Liver (tissue), 9 donors: Measurements from ENCODE around the gene PCSK1N. TPM values are rescaled to one million over a fixed set of nuclear protein-coding genes. Genes with fewer than 3 reads are reported as not detected.

Source experiments
- DNase-seq: peaks from one replicate; pipeline ENCODE4 v3.0.0-alpha.2; 2017; ENCODE audit warnings: low spot score
- H3K27ac ChIP-seq, 2 donors: one replicate each; pipeline ENCODE4 v1.7.0; 2013; ENCODE audit warnings: inconsistent platforms in 2 of 2, low read length in 2 of 2, control low read depth in 1 of 2, low read depth in 1 of 2, mild to moderate bottlenecking in 1 of 2
- H3K27me3 ChIP-seq, 4 donors: one replicate each; pipeline versions ENCODE4 v1.6.1 to v1.7.0; 2013; ENCODE audit warnings: low read length in 3 of 4, inconsistent platforms in 1 of 4, mild to moderate bottlenecking in 1 of 4, moderate library complexity in 1 of 4; ENCODE audit not compliant: control insufficient read depth in 4 of 4, insufficient read depth in 4 of 4
- H3K36me3 ChIP-seq, 4 donors: one replicate each; pipeline versions ENCODE4 v1.6.1 to v1.7.0; 2013; ENCODE audit warnings: low read length in 3 of 4, mild to moderate bottlenecking in 3 of 4, low read depth in 1 of 4, moderate library complexity in 1 of 4; ENCODE audit not compliant: control insufficient read depth in 4 of 4, insufficient read depth in 3 of 4
- H3K4me1 ChIP-seq, 4 donors: one replicate each; pipeline versions ENCODE4 v1.6.1 to v1.7.0; 2013; ENCODE audit warnings: low read length in 3 of 4, mild to moderate bottlenecking in 3 of 4, moderate library complexity in 1 of 4; ENCODE audit not compliant: control insufficient read depth in 4 of 4, insufficient read depth in 4 of 4
- H3K4me3 ChIP-seq, 3 donors: one replicate each; pipeline versions ENCODE4 v1.6.1 to v1.7.0; 2013; ENCODE audit warnings: low read length in 3 of 3, control low read depth in 1 of 3, low read depth in 1 of 3, mild to moderate bottlenecking in 1 of 3
- H3K9ac ChIP-seq, 2 donors: one replicate each; pipeline ENCODE4 v1.7.0; 2013; ENCODE audit warnings: low read length in 2 of 2, mild to moderate bottlenecking in 2 of 2, moderate library complexity in 2 of 2, control low read depth in 1 of 2, low read depth in 1 of 2
- H3K9me3 ChIP-seq, 4 donors: one replicate each; pipeline versions ENCODE4 v1.6.1 to v1.7.0; 2013; ENCODE audit warnings: low read length in 3 of 4; ENCODE audit not compliant: control insufficient read depth in 4 of 4
- ATF3 ChIP-seq: IDR thresholded peaks from 2 replicates; pipeline ENCODE4 v1.6.1; 2016; ENCODE audit warnings: antibody characterized with exemption
- EGR1 ChIP-seq, 2 donors: IDR thresholded peaks; 2 replicates each; pipeline ENCODE4 v1.6.1; 2016 to 2018; ENCODE audit warnings: antibody characterized with exemption in 2 of 2, low read depth in 2 of 2
- FOXA2 ChIP-seq: IDR thresholded peaks from 2 replicates; pipeline ENCODE4 v1.6.1; 2016; ENCODE audit warnings: antibody characterized with exemption
- GABPA ChIP-seq, 2 donors: IDR thresholded peaks in 1 of 2; conservative IDR thresholded peaks in 1 of 2; 2 replicates each; pipeline ENCODE4 v1.6.1; 2016; ENCODE audit warnings: antibody characterized with exemption in 2 of 2, mild to moderate bottlenecking in 1 of 2, moderate library complexity in 1 of 2
- HNF4A ChIP-seq, 2 donors: conservative IDR thresholded peaks; 2 replicates each; pipeline ENCODE4 v1.6.1; 2016; ENCODE audit warnings: antibody characterized with exemption in 2 of 2, mild to moderate bottlenecking in 2 of 2
- HNF4G ChIP-seq: IDR thresholded peaks from 2 replicates; pipeline ENCODE4 v1.6.1; 2016; ENCODE audit warnings: antibody characterized with exemption
- JUND ChIP-seq, 2 donors: IDR thresholded peaks; 2 replicates each; pipeline ENCODE4 v1.6.1; 2016; ENCODE audit warnings: antibody characterized with exemption in 2 of 2
- MAX ChIP-seq: IDR thresholded peaks from 2 replicates; pipeline ENCODE4 v1.6.1; 2016; ENCODE audit warnings: antibody characterized with exemption
- NR2F2 ChIP-seq: IDR thresholded peaks from 2 replicates; pipeline ENCODE4 v1.6.1; 2016; ENCODE audit warnings: antibody characterized with exemption
- RAD21 ChIP-seq, 2 donors: IDR thresholded peaks; 2 replicates each; pipeline ENCODE4 v1.6.1; 2016; ENCODE audit warnings: antibody characterized with exemption in 2 of 2, mild to moderate bottlenecking in 2 of 2
- RXRA ChIP-seq, 2 donors: IDR thresholded peaks; 2 replicates each; pipeline ENCODE4 v1.6.1; 2017 to 2018; ENCODE audit warnings: antibody characterized with exemption in 2 of 2, mild to moderate bottlenecking in 1 of 2
- SP1 ChIP-seq: IDR thresholded peaks from 2 replicates; pipeline ENCODE4 v1.6.1; 2018; ENCODE audit warnings: antibody characterized with exemption, mild to moderate bottlenecking
- TAF1 ChIP-seq: conservative IDR thresholded peaks from 2 replicates; pipeline ENCODE4 v1.6.1; 2016; ENCODE audit warnings: antibody characterized with exemption, mild to moderate bottlenecking
- YY1 ChIP-seq: IDR thresholded peaks from 2 replicates; pipeline ENCODE4 v1.6.1; 2016; ENCODE audit warnings: antibody characterized with exemption, mild to moderate bottlenecking
- ZBTB33 ChIP-seq: IDR thresholded peaks from 2 replicates; pipeline ENCODE4 v1.6.1; 2016; ENCODE audit warnings: antibody characterized with exemption
- WGBS: extraction: QIAGEN DNeasy Blood & Tissue Kit; methylation state at CpG from one replicate; pipeline ENCODE4 v1.1.7; 2013; 5-methylcytosine and 5-hydroxymethylcytosine counted together
- polyA plus RNA-seq, 2 donors: library from polyadenylated mRNA; stranded (reverse) in 1 of 2; unstranded in 1 of 2; fragments of 200-250 nt in 1 of 2; fragments of >200 nt in 1 of 2; fragmentation: Nextera tagmentation in 1 of 2; extraction: Ambion mirVana in 1 of 2; gene quantifications; one replicate each; pipeline versions ENCODE4 v1.2.1 to v1.2.3, GENCODE V29; 2013 to 2015
- total RNA-seq, 2 donors: library from RNA; depleted of rRNA; stranded (reverse); fragments of >200 nt; gene quantifications; one replicate each; pipeline ENCODE4 v1.2.3, GENCODE V29; 2014
- TF ChIP-seq, protein P1 (sequence below): fragments of 150-350 bp; IDR thresholded peaks from 2 replicates; pipeline ENCODE4 v1.5.1; 2017; ENCODE audit warnings: improper control_type of control experiment, low read depth, low read length; ENCODE audit not compliant: missing input control
- TF ChIP-seq, protein P2 (sequence below): IDR thresholded peaks from 2 replicates; pipeline ENCODE4 v1.6.1; 2016; ENCODE audit warnings: antibody characterized with exemption, mild to moderate bottlenecking
- donor health status: healthy.
- donor health status: healthy.
- donor health status: healthy.
- donor health status: healthy.
- donor health status: healthy.

Gene PCSK1N
- total and polyA plus RNA-seq, 4 donors = 0.05 to 5.4 (median 0.92) TPM

GRCh38 chrX:48831136-48831908 lies 4.1 kb downstream of the PCSK1N start (continued):
- TF ChIP-seq ZBTB33 (no peak), YY1 (no peak), SP1 (no peak)

DNA sequence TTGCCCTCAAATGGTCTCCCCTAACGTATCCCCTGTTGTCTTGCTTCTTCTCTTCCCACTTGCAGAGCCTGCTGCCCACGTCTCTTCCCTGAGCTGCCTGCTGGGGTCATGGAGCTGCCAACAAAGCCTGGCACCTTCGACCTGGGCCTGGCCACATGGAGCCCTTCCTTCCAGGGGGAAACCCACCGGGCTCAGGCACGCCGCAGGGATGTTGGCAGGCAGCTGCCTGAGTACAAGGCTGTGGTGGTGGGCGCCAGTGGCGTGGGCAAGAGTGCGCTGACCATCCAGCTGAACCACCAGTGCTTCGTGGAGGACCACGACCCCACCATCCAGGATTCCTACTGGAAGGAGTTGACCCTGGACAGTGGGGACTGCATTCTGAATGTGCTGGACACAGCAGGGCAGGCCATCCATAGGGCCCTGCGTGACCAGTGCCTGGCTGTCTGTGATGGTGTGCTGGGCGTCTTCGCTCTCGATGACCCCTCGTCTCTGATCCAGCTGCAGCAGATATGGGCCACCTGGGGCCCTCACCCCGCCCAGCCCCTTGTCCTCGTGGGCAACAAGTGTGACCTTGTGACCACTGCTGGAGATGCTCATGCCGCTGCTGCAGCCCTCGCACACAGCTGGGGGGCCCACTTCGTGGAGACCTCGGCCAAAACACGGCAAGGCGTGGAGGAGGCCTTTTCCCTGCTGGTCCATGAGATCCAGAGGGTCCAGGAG lies 6.2 kb downstream of the PCSK1N start:
- H3K4me3 ChIP-seq = no peak overlapping the region
- H3K27me3 ChIP-seq = no peaks in the 10 kb centered on the region

More for the DNA sequence above, 6.2 kb downstream of the PCSK1N start:
- 93% methylated on average over 24 of the region's 24 CpGs for WGBS
- H3K9ac ChIP-seq = no peak overlapping the region
- H3K27ac ChIP-seq = no peak overlapping the region
- DNase-seq = no peak
- TF ChIP-seq, protein P1, sequence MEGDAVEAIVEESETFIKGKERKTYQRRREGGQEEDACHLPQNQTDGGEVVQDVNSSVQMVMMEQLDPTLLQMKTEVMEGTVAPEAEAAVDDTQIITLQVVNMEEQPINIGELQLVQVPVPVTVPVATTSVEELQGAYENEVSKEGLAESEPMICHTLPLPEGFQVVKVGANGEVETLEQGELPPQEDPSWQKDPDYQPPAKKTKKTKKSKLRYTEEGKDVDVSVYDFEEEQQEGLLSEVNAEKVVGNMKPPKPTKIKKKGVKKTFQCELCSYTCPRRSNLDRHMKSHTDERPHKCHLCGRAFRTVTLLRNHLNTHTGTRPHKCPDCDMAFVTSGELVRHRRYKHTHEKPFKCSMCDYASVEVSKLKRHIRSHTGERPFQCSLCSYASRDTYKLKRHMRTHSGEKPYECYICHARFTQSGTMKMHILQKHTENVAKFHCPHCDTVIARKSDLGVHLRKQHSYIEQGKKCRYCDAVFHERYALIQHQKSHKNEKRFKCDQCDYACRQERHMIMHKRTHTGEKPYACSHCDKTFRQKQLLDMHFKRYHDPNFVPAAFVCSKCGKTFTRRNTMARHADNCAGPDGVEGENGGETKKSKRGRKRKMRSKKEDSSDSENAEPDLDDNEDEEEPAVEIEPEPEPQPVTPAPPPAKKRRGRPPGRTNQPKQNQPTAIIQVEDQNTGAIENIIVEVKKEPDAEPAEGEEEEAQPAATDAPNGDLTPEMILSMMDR = no peak
- no peak for TF ChIP-seq ZBTB33
- TF ChIP-seq, protein P2, sequence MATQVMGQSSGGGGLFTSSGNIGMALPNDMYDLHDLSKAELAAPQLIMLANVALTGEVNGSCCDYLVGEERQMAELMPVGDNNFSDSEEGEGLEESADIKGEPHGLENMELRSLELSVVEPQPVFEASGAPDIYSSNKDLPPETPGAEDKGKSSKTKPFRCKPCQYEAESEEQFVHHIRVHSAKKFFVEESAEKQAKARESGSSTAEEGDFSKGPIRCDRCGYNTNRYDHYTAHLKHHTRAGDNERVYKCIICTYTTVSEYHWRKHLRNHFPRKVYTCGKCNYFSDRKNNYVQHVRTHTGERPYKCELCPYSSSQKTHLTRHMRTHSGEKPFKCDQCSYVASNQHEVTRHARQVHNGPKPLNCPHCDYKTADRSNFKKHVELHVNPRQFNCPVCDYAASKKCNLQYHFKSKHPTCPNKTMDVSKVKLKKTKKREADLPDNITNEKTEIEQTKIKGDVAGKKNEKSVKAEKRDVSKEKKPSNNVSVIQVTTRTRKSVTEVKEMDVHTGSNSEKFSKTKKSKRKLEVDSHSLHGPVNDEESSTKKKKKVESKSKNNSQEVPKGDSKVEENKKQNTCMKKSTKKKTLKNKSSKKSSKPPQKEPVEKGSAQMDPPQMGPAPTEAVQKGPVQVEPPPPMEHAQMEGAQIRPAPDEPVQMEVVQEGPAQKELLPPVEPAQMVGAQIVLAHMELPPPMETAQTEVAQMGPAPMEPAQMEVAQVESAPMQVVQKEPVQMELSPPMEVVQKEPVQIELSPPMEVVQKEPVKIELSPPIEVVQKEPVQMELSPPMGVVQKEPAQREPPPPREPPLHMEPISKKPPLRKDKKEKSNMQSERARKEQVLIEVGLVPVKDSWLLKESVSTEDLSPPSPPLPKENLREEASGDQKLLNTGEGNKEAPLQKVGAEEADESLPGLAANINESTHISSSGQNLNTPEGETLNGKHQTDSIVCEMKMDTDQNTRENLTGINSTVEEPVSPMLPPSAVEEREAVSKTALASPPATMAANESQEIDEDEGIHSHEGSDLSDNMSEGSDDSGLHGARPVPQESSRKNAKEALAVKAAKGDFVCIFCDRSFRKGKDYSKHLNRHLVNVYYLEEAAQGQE = no peak
- TF ChIP-seq YY1 = no peak
- no peak for TF ChIP-seq HNF4A (conservative IDR thresholded peaks at IDR 0.05)
- no peak for TF ChIP-seq NR2F2
- TF ChIP-seq JUND (IDR thresholded peaks at IDR 0.05) = no peak
- no peak for TF ChIP-seq EGR1 (IDR thresholded peaks at IDR 0.05; ENCODE audit: low read depth in 2 of 2)
- no peak for TF ChIP-seq RXRA (IDR thresholded peaks at IDR 0.05)
- TF ChIP-seq RAD21 (IDR thresholded peaks at IDR 0.05) = no peak
- no peak for TF ChIP-seq TAF1
- TF ChIP-seq SP1 = no peak
- TF ChIP-seq FOXA2 = no peak
- no peak for TF ChIP-seq MAX
- no peak for TF ChIP-seq ATF3
- TF ChIP-seq GABPA (IDR thresholded peaks at IDR 0.05 in 1 of 2, conservative IDR thresholded peaks at IDR 0.05 in 1 of 2) = no peak
- no peak for TF ChIP-seq HNF4G
- peaks cover 0 to 9% (median 3%) of the 10 kb centered on the region in 4 donors for H3K36me3 ChIP-seq
- no peaks in the 10 kb centered on the region for H3K4me1 ChIP-seq
- H3K9me3 ChIP-seq = peaks cover 0 to 2% (median 0%) of the 10 kb centered on the region in 4 donors
